Stimulated activated CD8-positive, alpha-beta memory T cell treated with anti-CD3 and anti-CD28 coated beads, Interleukin-15, amount 100 ng/mL, for 24 hours (primary cell): Measurements from ENCODE around the gene SORBS1.

Experiments
- DNase-seq: peaks from one replicate; pipeline ENCODE4 v3.0.0-alpha.2; 2020; ENCODE audit warnings: low read depth

Gene SORBS1

DNA sequence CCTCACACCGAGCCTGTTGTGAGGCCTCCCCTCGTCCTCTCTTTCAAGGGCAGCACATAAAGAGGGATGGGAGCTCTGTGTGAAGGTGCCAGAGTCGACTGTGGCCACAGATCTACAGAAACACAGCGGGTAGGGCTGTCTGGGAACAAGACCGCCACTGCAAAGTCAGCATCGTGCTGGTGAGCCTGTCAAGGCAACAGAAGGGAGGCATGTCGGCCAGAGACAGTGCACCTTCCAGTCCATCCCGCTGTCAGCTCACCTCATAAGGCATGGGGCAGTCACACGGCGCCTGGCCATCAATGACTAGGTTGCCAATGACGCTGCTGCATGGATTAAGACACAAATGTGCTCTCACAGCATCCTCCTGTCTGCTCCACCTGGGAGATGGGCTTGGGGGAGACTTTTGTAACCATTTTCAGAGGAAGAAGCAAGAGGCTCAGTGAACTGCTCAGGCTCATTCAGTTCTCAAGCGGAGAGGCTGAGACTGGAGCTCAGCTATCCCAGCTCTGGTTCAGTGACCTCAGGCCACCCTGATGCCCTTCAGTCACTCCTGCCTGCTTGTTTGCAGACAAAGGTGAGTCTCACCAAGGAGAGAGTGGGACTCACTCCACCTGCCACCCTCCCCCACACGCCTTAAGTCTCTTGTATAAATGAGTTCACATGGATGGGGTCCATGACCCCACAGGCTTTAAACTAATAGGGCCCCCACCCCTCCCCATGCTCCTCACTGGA, 125.5 kb downstream of the SORBS1 start:
- no peak for DNase-seq

DNA sequence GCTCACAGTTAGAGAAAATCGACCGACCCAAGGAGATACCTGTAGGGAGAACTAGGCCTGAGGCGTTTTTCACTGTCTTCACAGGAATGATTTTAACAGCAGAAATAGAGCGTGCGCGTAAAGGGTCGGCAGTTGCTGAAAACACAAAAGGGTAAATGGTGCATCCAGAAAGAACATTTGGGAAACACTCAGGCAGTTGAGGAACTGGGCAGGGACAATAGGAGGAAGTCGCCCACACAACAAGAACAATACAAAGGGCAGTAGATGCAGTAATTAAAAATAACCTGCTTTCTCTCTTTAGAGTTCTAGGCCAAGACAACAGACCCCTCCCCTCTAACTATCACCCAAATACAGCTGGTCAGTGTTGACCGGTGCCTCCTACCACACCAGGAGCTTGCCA, 126.6 kb downstream of the SORBS1 start:
- no peak for DNase-seq

DNA sequence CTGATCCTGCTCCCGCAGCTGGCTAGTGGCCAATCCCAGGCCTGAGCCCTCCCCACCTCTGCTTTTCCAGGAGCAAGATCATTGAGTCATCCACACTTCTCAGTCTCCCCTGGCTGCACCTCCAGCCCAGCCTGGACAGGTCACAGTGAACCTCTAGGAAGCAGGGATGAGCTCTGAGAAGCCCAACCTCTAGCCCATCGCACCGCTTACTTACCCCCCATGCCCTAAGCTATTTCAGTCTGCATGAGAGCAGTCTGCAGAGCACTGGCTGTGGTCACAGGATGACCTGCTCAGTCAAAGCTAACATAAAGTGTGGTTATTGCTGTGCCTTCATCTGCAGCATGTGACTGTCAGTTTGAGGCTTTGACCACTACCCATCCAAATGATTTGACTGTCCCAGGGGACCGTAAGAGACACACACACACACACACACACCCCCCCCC, 129.2 kb downstream of the SORBS1 start:
- no peak for DNase-seq

DNA sequence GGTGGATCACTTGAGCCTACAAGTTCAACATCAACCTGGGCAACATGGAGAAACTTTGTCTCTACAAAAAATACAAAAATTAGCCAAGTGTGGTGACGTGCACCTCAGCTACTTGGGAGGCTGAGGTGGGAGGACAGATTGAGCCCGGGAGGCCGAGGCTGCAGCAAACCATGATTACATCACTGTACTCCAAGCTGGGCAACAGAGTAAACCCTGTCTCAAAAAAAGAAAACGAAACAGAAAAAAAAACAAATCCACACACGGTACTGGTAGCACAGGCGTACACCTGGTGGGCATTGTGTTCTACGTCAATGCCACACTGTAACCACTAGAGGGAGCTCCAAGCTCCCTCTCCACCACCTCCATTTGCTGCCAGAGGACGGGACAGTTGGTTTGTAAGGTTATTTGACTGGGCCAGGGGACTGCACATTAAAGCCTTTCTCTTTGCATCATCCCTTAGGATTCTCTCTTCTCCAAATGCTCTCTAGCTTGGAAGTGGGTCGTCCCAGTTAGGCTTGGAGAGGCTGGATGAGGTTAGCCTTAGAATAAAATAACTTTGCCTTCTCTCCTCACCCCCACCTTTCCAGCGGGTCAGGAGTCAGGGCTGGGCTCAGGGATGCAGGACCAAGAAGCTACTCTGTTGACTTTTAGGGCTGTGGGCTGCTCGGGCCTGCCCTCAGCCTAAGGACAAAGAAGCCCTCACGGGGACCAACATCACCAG, 130.8 kb downstream of the SORBS1 start:
- no peak for DNase-seq

DNA sequence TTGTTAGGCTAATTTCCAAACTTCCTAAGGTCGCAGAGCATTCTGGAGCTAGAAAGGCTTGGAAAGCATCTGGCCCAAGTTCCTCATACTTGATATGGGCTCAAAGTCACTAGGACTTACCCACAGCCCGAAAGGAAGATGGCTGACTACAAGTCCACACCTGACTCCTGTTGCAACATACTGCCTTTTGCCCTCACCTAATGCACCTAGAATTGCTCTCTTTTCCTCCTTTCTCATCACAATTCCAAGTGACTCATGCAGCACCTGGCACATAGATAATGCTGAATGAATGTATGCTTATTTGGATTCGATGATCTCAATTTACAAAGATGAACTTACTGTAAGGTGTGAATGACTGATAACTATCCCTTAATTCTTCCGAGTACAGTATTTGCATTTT, 131.5 kb downstream of the SORBS1 start:
- DNase-seq, result no peak

DNA sequence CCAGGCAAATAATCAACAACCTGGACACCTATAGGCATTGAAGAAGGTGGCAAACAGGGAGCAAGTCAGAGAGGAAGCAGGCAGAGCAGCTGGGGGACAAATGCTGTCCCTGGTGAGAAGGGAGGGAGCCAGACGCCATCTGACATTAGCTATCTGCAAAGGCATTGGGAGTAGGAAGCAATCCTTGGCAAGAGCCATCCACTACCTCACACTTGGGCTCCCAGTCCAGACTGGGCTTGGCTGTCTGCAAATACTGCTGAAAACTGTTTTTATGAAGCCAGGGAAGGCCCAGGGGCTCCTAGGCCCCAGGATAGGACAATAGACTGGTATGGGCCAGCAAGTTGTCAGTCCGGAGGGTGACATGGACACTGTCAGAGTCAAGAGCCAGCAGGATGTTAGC, 132.5 kb downstream of the SORBS1 start:
- no peak for DNase-seq

DNA sequence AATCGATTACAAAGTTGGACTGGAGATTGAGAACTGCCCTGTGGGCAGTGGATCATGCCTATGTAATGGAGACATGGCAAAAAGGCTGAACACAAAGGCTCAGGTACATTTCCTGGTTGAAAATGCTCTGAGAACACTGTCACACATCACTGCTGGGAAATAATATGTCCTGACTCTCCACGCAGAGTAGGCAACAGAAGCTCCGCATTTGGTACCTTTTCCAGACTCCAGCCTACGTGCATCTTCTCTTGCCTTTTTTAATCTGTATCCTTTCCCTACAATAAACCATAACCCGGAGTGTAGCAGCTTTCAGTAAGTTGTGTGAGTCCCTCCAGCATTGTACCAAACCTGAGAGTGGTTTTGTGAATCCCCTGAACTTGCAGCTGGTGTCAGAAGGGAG, 134.7 kb downstream of the SORBS1 start:
- DNase-seq, result no peak

DNA sequence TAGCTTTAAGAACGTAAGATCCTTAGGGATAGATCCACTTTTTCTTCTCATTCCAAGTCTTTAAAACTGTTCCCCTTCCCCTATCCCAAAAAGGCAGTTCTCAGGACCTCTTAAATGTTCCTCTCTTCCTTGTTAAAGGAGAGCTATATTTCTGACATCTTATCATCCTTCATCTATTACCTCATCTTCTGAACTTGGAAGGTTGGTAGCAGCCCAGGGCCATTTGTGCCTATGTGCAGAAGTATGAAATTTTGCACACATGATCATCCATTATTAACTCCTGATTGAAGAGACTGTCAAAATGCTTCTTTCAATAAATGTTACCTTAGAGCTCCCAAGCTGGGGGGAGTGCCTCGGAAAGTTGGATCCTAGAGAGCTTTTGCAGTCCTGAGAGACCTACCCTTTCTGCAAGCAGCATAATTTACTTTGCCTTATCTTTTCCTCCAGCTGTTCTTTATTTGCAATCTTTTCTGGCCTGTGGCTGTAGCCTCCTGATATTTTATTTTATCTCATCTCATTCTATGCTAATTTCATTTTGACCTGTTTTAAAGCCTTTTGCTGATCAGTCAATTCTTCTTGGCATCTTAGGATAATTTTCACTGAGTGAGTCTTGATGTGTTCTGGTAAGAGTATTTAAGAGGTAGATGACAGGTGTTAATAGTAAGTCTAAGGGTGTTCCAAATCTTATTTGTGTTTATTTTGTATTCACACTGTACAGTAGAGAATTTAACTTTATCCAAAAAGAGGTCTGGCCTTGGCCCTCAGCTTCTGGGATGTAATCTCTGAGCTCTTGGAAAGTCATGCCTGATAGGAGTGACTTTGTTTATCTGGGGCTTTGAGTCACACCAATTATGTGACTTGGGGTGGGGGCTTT, 135.3 kb downstream of the SORBS1 start:
- DNase-seq, result no peak

DNA sequence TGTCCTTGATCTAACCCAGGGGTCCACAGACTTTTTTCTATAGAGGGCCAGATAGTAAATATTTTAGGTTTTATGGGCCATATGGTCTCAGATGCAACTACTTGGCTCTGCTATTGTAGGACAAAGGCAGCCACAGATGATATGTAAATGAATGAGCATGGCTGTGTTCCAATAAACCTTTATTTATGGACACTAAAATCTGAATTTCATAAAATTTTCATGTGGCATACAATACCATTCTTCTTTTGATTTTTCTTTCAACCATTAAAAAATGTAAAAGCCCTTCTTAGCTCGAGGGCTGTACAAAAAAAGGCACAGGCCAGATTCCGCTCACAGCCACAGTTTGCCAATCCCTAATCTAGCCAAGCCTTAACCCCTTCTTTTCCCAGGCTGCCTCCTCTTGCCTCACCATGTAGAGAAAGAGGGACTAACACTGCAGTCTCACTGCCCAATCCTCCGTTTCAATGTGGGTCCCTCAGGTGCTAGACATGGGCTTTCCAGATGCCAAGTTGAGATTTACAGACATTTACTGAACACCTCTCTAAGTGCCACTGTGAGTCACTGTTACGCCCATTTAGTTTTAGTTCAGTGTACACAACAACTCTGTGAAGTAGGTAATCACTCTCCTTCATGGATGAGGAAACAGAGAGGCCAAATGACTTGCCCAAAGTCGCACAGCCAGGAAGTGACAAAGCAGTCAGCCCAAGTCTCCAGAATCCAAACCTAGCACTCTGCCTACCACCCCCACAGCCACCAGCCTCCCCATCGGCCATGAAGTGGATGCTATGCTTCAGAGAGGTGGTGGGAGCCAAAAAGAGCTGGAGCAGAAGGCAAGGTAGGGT, 137.8 kb downstream of the SORBS1 start:
- no peak for DNase-seq

DNA sequence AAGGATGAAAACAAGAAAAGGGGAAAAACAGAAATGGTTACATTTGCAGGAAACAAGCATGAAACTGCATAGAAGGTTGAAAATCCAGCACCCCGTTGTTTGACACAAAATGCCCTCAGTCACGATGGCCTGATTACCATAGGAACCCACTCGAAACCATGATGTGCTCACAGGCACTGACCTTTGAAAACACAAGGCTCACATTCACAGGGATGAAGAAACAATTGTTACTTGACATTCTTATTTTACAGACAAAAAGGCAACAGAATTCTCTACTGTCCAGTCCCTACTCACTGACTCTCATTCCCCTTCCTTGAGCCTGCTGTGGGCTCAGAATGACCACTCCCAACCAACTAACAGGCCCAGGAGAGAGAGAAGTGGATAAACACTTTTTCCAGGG, 138.9 kb downstream of the SORBS1 start:
- no peak for DNase-seq

DNA sequence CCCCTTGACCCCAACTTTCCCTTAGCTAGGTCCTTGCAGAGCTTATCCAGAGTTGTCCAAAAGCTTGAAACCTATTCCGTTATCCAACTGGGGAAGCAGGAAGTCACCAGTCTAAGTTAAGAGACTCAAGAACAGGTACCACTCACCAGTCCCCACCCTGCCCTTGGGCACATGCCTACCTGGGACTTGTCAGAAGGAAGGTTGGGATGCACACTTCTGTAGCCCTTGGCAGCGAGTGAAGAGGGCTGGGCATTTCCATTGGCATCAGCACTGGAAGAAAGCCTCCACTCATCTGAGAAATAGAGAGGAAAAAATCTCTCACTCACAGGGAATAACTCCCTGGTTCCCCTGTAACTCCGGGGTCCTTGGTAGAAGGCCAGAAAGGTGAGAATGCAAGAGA, 139.4 kb downstream of the SORBS1 start:
- DNase-seq, result no peak

DNA sequence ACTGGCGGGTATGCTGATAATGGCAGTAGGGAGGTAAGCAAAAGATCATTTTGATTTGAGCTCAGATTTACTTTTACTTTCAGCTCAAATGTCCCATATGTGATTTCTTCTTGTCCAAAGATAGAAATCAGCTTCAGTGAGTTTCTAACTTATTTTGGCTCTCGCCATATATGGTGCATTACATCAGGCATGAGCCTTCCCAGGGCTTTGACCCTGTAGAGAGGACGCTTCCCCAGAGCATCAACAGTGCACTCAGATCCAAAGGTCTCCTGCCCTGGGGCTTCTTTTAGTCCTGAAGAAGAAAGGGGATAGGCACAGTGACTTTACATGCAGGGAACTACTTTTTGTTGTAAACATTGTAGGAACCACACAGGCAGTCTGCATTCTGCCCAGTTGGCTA, 141.8 kb downstream of the SORBS1 start:
- no peak for DNase-seq

DNA sequence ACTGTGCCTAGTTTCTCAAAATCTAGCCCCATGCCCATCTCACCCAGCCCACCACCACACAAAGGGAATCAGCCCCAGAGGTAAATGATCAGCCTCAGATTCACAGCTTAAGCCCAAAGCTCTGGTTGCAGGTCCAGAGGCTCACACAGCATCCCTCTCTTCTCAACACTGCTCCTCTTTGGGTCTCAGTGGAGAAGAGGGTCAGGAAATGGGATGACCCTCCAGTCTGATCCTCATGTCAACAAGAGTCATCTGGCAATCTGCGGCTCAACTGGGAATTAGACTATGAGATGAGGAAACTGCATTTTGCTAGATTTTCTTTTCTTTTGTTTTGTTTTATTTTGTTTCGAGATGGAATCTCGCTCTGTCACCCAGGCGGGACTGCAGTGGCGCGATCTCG, 144.2 kb downstream of the SORBS1 start:
- DNase-seq, result no peak

DNA sequence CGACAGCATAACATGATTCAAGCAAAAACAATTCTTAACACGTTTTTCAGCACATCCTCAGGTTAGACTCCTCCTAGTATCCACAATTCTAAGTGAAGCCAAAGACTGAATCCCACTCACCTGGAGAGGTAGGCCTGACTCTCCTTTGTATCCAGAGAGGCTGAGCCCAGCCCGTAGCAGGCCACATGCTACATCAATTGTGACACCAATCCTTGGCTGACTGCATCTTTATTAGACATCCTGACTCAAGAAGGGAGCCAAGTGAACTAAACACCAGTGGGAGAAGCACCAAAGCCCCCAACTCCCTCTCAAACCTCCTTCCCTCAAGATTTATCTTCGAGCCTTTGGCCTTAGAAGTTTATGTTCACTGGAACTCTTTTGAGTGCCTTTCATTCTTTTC, 144.9 kb downstream of the SORBS1 start:
- DNase-seq, result no peak

DNA sequence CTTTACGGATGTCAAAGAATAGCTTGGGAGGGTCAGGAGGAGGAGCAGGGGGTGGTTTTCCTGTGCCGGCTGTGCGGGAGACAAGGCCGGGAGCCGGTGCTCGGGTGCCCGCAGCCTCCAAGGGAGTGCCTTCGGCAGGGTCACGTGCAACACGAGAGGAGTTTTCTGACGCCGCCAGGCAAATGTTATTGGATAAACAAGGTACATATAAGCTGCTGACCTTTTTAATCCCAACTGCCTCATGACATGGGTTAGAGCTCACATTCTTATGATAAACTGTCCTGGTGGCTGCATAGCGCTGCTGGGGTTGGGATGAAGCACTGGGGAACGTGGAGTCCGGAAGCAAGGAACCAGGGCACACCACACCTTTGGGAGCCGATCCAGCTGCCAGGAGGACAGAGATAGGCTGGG, 145.5 kb downstream of the SORBS1 start:
- DNase-seq, result no peak

DNA sequence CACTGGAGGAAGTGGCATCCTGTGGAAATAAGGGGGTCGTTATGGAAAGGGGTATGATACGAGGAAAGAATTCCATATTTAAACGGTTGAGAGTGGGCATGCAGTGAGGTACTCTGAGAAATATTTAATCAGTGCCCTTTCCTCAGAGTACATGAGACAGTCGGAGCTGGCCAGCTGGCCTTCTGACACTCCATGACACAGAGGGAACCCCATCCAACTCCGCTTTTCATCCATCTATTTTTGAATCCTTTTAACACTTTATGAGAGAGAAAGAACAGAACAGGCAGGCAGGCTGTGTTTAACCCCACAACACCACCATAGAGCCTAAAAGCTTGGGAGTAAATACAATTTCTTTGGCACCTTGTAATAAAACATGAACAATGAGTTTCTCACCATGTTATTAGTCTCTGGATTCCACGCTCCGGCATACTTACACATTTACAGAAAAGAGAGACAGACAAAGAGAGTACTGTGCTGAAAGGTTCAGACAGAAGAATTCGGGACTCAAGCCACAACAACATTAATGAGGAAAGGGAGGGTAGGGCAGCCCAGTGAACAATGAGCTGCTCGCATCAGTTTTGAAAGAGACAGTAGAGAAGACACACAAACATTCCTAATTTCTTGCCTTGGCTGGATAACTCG, 146.2 kb downstream of the SORBS1 start:
- DNase-seq, result no peak

DNA sequence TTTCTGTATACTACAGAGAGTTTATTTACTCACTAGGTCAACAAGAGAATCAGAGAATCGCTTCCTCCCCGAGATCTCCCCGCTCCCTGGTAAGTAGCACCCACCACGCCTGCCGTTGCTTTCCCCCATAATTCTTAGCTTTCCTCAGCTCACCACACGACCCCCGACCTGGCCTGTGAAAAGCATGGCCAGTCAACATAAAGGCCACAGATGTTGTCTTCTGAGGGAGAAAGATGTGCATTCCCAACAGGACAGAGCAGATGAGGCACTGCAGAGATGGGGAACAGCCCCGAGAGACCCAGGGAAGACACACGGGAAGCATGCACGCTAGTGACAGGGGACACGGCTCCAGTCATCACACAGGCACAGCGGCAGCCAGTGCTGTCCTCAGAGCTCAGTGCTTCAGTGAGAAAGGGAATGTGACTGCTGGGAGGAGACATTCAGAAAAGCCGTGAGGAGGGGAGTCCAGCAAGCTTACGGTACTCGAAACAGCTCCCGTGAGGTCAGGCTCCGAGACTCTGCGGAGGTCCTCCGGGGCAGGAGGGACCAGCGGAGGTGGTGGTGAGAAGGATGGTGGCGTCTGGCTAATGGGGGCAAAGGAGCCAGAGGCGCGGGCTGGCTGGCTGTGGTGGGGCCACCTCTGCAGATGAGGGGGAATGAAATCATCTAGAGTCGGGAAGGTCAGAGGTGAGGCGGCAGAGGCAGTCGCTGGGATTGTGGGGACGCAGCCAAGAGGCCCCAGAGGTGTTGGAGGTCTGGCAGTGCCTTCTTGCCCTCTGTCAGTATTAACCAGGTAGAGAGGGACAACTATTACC, 146.9 kb downstream of the SORBS1 start:
- no peak for DNase-seq

DNA sequence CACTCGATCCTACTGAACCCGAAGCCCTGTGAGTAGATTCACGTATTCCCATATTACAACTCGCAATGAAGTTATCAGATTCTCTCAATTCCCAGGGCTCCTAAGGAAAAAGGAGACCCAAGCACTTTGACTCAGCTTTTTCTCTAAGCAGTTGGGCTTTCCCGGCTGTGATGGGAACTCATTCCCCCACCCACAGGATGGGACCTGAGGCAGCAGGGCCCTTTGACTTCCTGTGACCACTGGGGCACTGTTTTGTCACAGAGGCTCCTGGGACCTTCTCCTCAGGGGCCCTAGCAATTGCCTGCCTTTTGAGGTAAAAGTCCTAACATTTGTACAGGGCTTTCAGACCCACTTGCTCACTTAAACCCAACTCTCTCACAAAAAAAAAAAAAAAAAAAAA, 147.6 kb downstream of the SORBS1 start:
- DNase-seq, result no peak

DNA sequence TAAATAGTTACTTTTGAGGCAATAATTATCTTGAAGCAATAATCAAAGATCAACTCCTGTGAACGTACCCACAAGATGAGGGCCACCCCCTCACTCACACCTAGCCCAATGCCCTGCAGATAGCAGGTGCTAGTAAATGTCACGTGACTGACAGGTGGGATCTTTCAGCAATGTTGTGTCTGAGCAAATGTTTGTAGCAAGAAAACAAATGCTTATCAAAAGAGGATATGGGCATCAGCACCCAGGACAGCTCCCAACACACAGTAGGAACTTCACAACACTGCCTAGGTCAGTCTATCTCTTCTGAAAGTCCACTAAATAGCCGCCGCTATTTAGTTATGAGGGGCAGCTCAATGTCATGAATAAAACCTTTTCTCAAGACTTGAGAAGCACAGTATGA, 149.5 kb downstream of the SORBS1 start:
- no peak for DNase-seq
